Epithelial cell of prostate (primary cell): Measurements from ENCODE around the gene PDZRN3.
A peak's percentile ranks its signal among the peaks of the same experiment; 100 is the strongest.

Experiments
- DNase-seq: peaks from one replicate; pipeline ENCODE4 v3.0.0-alpha.2; 2011; ENCODE audit warnings: low read depth, low spot score
- H3K27ac ChIP-seq: fragments of 450-650 bp; 2 replicates; pipeline ENCODE4 v1.5.1; 2017; ENCODE audit warnings: mild to moderate bottlenecking

Gene PDZRN3

GRCh38 chr3:73624821-73625665, at the start of gene PDZRN3:
Gene PDZRN3, minus strand, starts transcription at chr3:73624941.
- DNase-seq, result no peak
- H3K27ac ChIP-seq, result no peak within 1 kb of the TSS

GRCh38 chr3:73674280-73674679, 49.5 kb upstream of the PDZRN3 start:
- no peak for DNase-seq
- H3K27ac ChIP-seq, result no peak overlapping the region

GRCh38 chr3:73669260-73669659, 44.5 kb upstream of the PDZRN3 start:
- no peak for DNase-seq
- H3K27ac ChIP-seq, result no peak overlapping the region

- no peak for DNase-seq
- H3K27ac ChIP-seq, result no peak overlapping the region
Measured at GRCh38 chr3:73668391-73668790, 43.6 kb upstream of the PDZRN3 start.

- no peak for DNase-seq
Measured at GRCh38 chr3:73667889-73668288, 43.1 kb upstream of the PDZRN3 start.

GRCh38 chr3:73665286-73665685, 40.5 kb upstream of the PDZRN3 start:
- DNase-seq, result no peak
- no peak overlapping the region for H3K27ac ChIP-seq

More at GRCh38 chr3:73667889-73668288, 43.1 kb upstream of the PDZRN3 start:
- H3K27ac ChIP-seq, result no peak overlapping the region

GRCh38 chr3:73664389-73664788, 39.6 kb upstream of the PDZRN3 start:
- no peak for DNase-seq
- no peak overlapping the region for H3K27ac ChIP-seq

GRCh38 chr3:73663495-73663894, 38.8 kb upstream of the PDZRN3 start:
- no peak overlapping the region for H3K27ac ChIP-seq
- no peak for DNase-seq

GRCh38 chr3:73661265-73661664, 36.5 kb upstream of the PDZRN3 start:
- DNase-seq, result peak; percentile 60
- H3K27ac ChIP-seq, result no peak overlapping the region

GRCh38 chr3:73658227-73658626, 33.5 kb upstream of the PDZRN3 start:
- no peak overlapping the region for H3K27ac ChIP-seq
- no peak for DNase-seq

GRCh38 chr3:73657186-73657585, 32.4 kb upstream of the PDZRN3 start:
- DNase-seq, result no peak

GRCh38 chr3:73656241-73656890, 31.6 kb upstream of the PDZRN3 start:
- DNase-seq, result no peak
- no peak overlapping the region for H3K27ac ChIP-seq

More at GRCh38 chr3:73657186-73657585, 32.4 kb upstream of the PDZRN3 start:
- H3K27ac ChIP-seq, result no peak overlapping the region

GRCh38 chr3:73655197-73655596, 30.5 kb upstream of the PDZRN3 start:
- no peak for DNase-seq
- no peak overlapping the region for H3K27ac ChIP-seq

GRCh38 chr3:73653877-73654276, 29.1 kb upstream of the PDZRN3 start:
- H3K27ac ChIP-seq, result no peak overlapping the region
- no peak for DNase-seq

- DNase-seq, result no peak
- H3K27ac ChIP-seq, result no peak overlapping the region
Measured at GRCh38 chr3:73653351-73653750, 28.6 kb upstream of the PDZRN3 start.

GRCh38 chr3:73652896-73653295, 28.2 kb upstream of the PDZRN3 start:
- no peak for DNase-seq
- no peak overlapping the region for H3K27ac ChIP-seq

- H3K27ac ChIP-seq, result no peak overlapping the region
Measured at GRCh38 chr3:73637042-73637441, 12.3 kb upstream of the PDZRN3 start.

GRCh38 chr3:73635254-73635653, 10.5 kb upstream of the PDZRN3 start:
- DNase-seq, result no peak
- no peak overlapping the region for H3K27ac ChIP-seq

More at GRCh38 chr3:73637042-73637441, 12.3 kb upstream of the PDZRN3 start:
- DNase-seq, result no peak

- DNase-seq, result no peak
- H3K27ac ChIP-seq, result no peak overlapping the region
Measured at GRCh38 chr3:73633916-73634344, 9.2 kb upstream of the PDZRN3 start.

- DNase-seq, result no peak
Measured at GRCh38 chr3:73633453-73633852, 8.7 kb upstream of the PDZRN3 start.

GRCh38 chr3:73626106-73626505, 1.4 kb upstream of the PDZRN3 start:
- no peak for DNase-seq
- H3K27ac ChIP-seq, result no peak overlapping the region

More at GRCh38 chr3:73633453-73633852, 8.7 kb upstream of the PDZRN3 start:
- no peak overlapping the region for H3K27ac ChIP-seq
